IMR-90 (cell line): Measurements from ENCODE around the gene GPR15. TPM values are rescaled to one million over a fixed set of nuclear protein-coding genes. Genes with fewer than 3 reads are reported as not detected.

Source experiments
- ATAC-seq: fragments of 200-7000 bp; cut with Tn5 transposase; 2 replicates; pipeline ENCODE4 v1.9.1; 2020; ENCODE audit warnings: low read depth, mild to moderate bottlenecking, moderate library complexity
- BruUV-seq: library from RNA; stranded (reverse); fragments of 400-500 nt; replicated peaks from 2 replicates; lab custom pipeline; 2021; lab: Mats Ljungman, UMichigan
- CTCF ChIA-PET: fragments of 300-600 bp; formaldehyde crosslinking; extraction: SDS; loops from one replicate; lab custom pipeline; 2021; ENCODE audit warnings: antibody characterized with exemption; lab: Yijun Ruan, JAX
- POLR2A ChIA-PET: fragments of 300-600 bp; sonication (Branson Sonifier 250); formaldehyde crosslinking; loops from one replicate; lab custom pipeline; 2022; ENCODE audit warnings: antibody characterized with exemption; ENCODE audit not compliant: unreplicated experiment; lab: Charles Lee
- DNase-seq: peaks from one replicate; pipeline ENCODE4 v3.0.0; 2013
- H2AFZ ChIP-seq: replicated peaks from 2 replicates; pipeline ENCODE3; 2013; ENCODE audit warnings: low read length, mild to moderate bottlenecking; ENCODE audit not compliant: poor library complexity
- H2AK5ac ChIP-seq: 2 replicates; pipeline ENCODE4 v1.6.1; 2013; ENCODE audit warnings: low read depth, low read length, inconsistent platforms
- H2AK9ac ChIP-seq: replicated peaks from 2 replicates; pipeline ENCODE3; 2013; ENCODE audit warnings: mild to moderate bottlenecking, low read depth, low read length, moderate library complexity; ENCODE audit not compliant: poor library complexity
- H2BK120ac ChIP-seq: 2 replicates; pipeline ENCODE4 v1.6.1; 2013; ENCODE audit warnings: low read depth, low read length, inconsistent platforms
- H2BK15ac ChIP-seq: 3 replicates; pipeline ENCODE4 v1.6.1; 2013; ENCODE audit warnings: low read depth, low read length, inconsistent platforms
- H2BK20ac ChIP-seq: 2 replicates; pipeline ENCODE4 v1.6.1; 2013; ENCODE audit warnings: low read depth, mild to moderate bottlenecking, inconsistent platforms, low read length, moderate library complexity
- H2BK5ac ChIP-seq: 2 replicates; pipeline ENCODE4 v1.6.1; 2013; ENCODE audit warnings: mild to moderate bottlenecking, low read depth, low read length, inconsistent platforms; ENCODE audit not compliant: poor library complexity, severe bottlenecking
- H3K14ac ChIP-seq: replicated peaks from 2 replicates; pipeline ENCODE4 v1.6.1; 2013; ENCODE audit warnings: low read depth, low read length, inconsistent platforms
- H3K18ac ChIP-seq: 2 replicates; pipeline ENCODE4 v1.6.1; 2013; ENCODE audit warnings: low read depth, low read length, control low read depth
- H3K23ac ChIP-seq: 2 replicates; pipeline ENCODE4 v1.6.1; 2013; ENCODE audit warnings: low read depth, low read length, inconsistent platforms
- H3K27ac ChIP-seq: 2 replicates; pipeline ENCODE4 v1.5.1; 2013; ENCODE audit warnings: mild to moderate bottlenecking, control low read depth, low read length; ENCODE audit not compliant: insufficient read depth
- H3K27me3 ChIP-seq: 2 replicates; pipeline ENCODE4 v1.6.1; 2013; ENCODE audit warnings: low read length; ENCODE audit not compliant: control insufficient read depth, insufficient read depth
- H3K36me3 ChIP-seq: 2 replicates; pipeline ENCODE4 v1.6.1; 2013; ENCODE audit warnings: low read length, mixed read lengths; ENCODE audit not compliant: control insufficient read depth, insufficient read depth
- H3K4ac ChIP-seq: 2 replicates; pipeline ENCODE4 v1.6.1; 2013; ENCODE audit warnings: low read depth, low read length, inconsistent platforms
- H3K4me1 ChIP-seq: 2 replicates; pipeline ENCODE4 v1.6.1; 2013; ENCODE audit warnings: low read length, mixed read lengths; ENCODE audit not compliant: control insufficient read depth, insufficient read depth
- H3K4me2 ChIP-seq: 2 replicates; pipeline ENCODE4 v1.6.1; 2013; ENCODE audit warnings: low read depth, mild to moderate bottlenecking, control low read depth, low read length, moderate library complexity
- H3K4me3 ChIP-seq: 2 replicates; pipeline ENCODE4 v1.5.1; 2013; ENCODE audit warnings: low read depth, mild to moderate bottlenecking, control low read depth, low read length, moderate library complexity; ENCODE audit not compliant: insufficient read depth
- H3K56ac ChIP-seq: 2 replicates; pipeline ENCODE4 v1.6.1; 2013; ENCODE audit warnings: low read length, inconsistent platforms; ENCODE audit not compliant: insufficient read depth; ENCODE audit errors: extremely low read depth
- H3K79me1 ChIP-seq, 2 experiments: 2 replicates each; pipeline ENCODE4 v1.6.1; 2013; ENCODE audit warnings: low read length in 2 of 2, inconsistent platforms in 1 of 2, low read depth in 1 of 2
- H3K9ac ChIP-seq: 2 replicates; pipeline ENCODE4 v1.6.1; 2013; ENCODE audit warnings: low read depth, low read length, control low read depth
- H3K9me1 ChIP-seq: 2 replicates; pipeline ENCODE4 v1.6.1; 2013; ENCODE audit warnings: low read length, inconsistent platforms; ENCODE audit not compliant: insufficient read depth
- H3K9me3 ChIP-seq: 2 replicates; pipeline ENCODE4 v1.6.1; 2013; ENCODE audit warnings: low read length; ENCODE audit not compliant: control insufficient read depth, insufficient read depth
- H4K20me1 ChIP-seq: 2 replicates; pipeline ENCODE4 v1.6.1; 2013; ENCODE audit warnings: low read length, inconsistent platforms; ENCODE audit not compliant: insufficient read depth
- H4K5ac ChIP-seq: 2 replicates; pipeline ENCODE4 v1.6.1; 2013; ENCODE audit warnings: mild to moderate bottlenecking, low read depth, low read length, control low read depth
- H4K8ac ChIP-seq, 2 experiments: 2 replicates each; pipeline ENCODE4 v1.6.1; 2013; ENCODE audit warnings: low read depth in 2 of 2, low read length in 2 of 2, control low read depth in 1 of 2, inconsistent platforms in 1 of 2
- H4K91ac ChIP-seq: 2 replicates; pipeline ENCODE4 v1.6.1; 2013; ENCODE audit warnings: low read depth, low read length, inconsistent platforms; ENCODE audit not compliant: insufficient read depth
- CHD1 ChIP-seq: IDR thresholded peaks from 2 replicates; pipeline ENCODE4 v1.6.1; 2012; ENCODE audit warnings: low read depth, low read length, improper control_type of control experiment
- MAZ ChIP-seq: IDR thresholded peaks from 2 replicates; pipeline ENCODE4 v1.6.1; 2012; ENCODE audit warnings: low read depth, mild to moderate bottlenecking, low read length, improper control_type of control experiment, moderate library complexity, borderline replicate concordance
- MXI1 ChIP-seq: IDR thresholded peaks from 2 replicates; pipeline ENCODE4 v1.6.1; 2012; ENCODE audit warnings: low read depth, mild to moderate bottlenecking, low read length, moderate library complexity, borderline replicate concordance
- WGBS, 2 experiments: methylation state at CpG; one replicate each; pipeline versions ENCODE4 v1.1.5 to v1.1.7; 2013; ENCODE audit warnings: missing lambda C conversion rate in 2 of 2; ENCODE audit not compliant: insufficient read length in 1 of 2; ENCODE audit errors: extremely low coverage in 2 of 2; 5-methylcytosine and 5-hydroxymethylcytosine counted together
- dilution Hi-C: fragments of 300-500 bp; cut with HindIII; formaldehyde crosslinking; loops from one replicate; pipeline ENCODE4 v1.14.3; 2018; ENCODE audit warnings: low sequenced_read_pairs; ENCODE audit not compliant: unreplicated experiment
- in situ Hi-C: fragments of 300-500 bp; cut with MboI; formaldehyde crosslinking; loops from 3 replicates; pipeline ENCODE4 v1.14.3; 2019; ENCODE audit warnings: low sequenced_read_pairs, inconsistent platforms, mixed read lengths
- intact Hi-C: fragments of 100-400 bp; cut with micrococcal nuclease; formaldehyde crosslinking; loops from 2 replicates; pipeline ENCODE4 v1.10.0; 2022
- polyA plus RNA-seq, 3 experiments: library from polyadenylated mRNA; depleted of rRNA; stranded (reverse); fragments of >200 nt; gene quantifications; 2 replicates each; pipeline ENCODE4 v1.2.3, GENCODE V29; 2012; ENCODE audit warnings: low replicate concordance in 1 of 3
- total RNA-seq: library from RNA; depleted of rRNA; stranded (reverse); fragments of >200 nt; gene quantifications from 2 replicates; pipeline ENCODE4 v1.2.3, GENCODE V29; 2012

The GPR15 gene
- total and polyA plus RNA-seq, 2 of the 4 experiments (the other 2 are of a cell fraction): not detected

GRCh38 chr3:98519351-98519750 lies 12.4 kb upstream of the GPR15 start:
- Histone ChIP-seq H2AFZ (no peak overlapping the region), H3K4ac (no peak overlapping the region), H3K4me3 (no peak overlapping the region), H3K4me1 (peaks cover 2% of the 10 kb centered on the region; the same call in 1 of the 2 replicates), H3K79me1 (peaks cover 24 to 25% of the 10 kb centered on the region in 2 experiments), H3K23ac (no peak overlapping the region), H4K8ac (no peak overlapping the region), H2AK5ac (no peak overlapping the region), H2BK20ac (no peak overlapping the region), H3K36me3 (peaks cover 9% of the 10 kb centered on the region), H3K27me3 (no peaks in the 10 kb centered on the region), H3K27ac (no peak overlapping the region), H3K14ac (no peak overlapping the region), H3K56ac (no peak overlapping the region), H4K5ac (no peak overlapping the region), H3K9ac (no peak overlapping the region), H2BK15ac (no peak overlapping the region), H2BK120ac (no peak overlapping the region), H3K18ac (no peak overlapping the region), H3K9me3 (no peaks in the 10 kb centered on the region), H3K9me1 (no peaks in the 10 kb centered on the region), H3K4me2 (no peak overlapping the region), H4K91ac (no peak overlapping the region), H2AK9ac (no peak overlapping the region), H4K20me1 (peaks cover 5% of the 10 kb centered on the region; the same call in 1 of the 2 replicates), H2BK5ac (no peak overlapping the region)
- DNase-seq (peak; percentile 35), ATAC-seq (no peak)
- ChIA-PET POLR2A (no interaction called here), CTCF (no interaction called here)
- BruUV-seq: no TSS peak
- dilution Hi-C loops: no loop called here
- intact Hi-C loops: no loop called here
- TF ChIP-seq MXI1: no peak
- no peak for TF ChIP-seq MAZ
- no peak for TF ChIP-seq CHD1
- no CpG with 5 or more reads among the region's 1 CpG for WGBS, 2 experiments
- in situ Hi-C loops: no loop called here
